H9 (cell line): ENCODE measurements around the gene NCOR2. TPM values are rescaled to one million over a fixed set of nuclear protein-coding genes. Genes with fewer than 3 reads are reported as not detected.

Source experiments
- DNase-seq: peaks from one replicate; pipeline ENCODE4 v3.0.0-alpha.2; 2017
- H2AFZ ChIP-seq: one replicate; pipeline ENCODE4 v1.6.1; 2013; ENCODE audit warnings: mild to moderate bottlenecking, low read length, control low read depth, moderate library complexity
- H2AK5ac ChIP-seq: 2 replicates; pipeline ENCODE4 v1.6.1; 2013; ENCODE audit warnings: low read length, control low read depth, mixed read lengths; ENCODE audit not compliant: insufficient read length
- H2BK120ac ChIP-seq: one replicate; pipeline ENCODE4 v1.6.1; 2013; ENCODE audit warnings: low read depth, mild to moderate bottlenecking, low read length, control low read depth, inconsistent platforms; ENCODE audit not compliant: poor library complexity, severe bottlenecking
- H2BK12ac ChIP-seq: 2 replicates; pipeline ENCODE4 v1.6.1; 2013; ENCODE audit warnings: low read length, control low read depth, mixed read lengths, low read depth; ENCODE audit not compliant: insufficient read length
- H2BK15ac ChIP-seq: 2 replicates; pipeline ENCODE4 v1.6.1; 2013; ENCODE audit warnings: low read depth, low read length, control low read depth
- H2BK20ac ChIP-seq: one replicate; pipeline ENCODE4 v1.6.1; 2013; ENCODE audit warnings: low read depth, mild to moderate bottlenecking, low read length, control low read depth, inconsistent platforms; ENCODE audit not compliant: poor library complexity, severe bottlenecking
- H2BK5ac ChIP-seq: 2 replicates; pipeline ENCODE4 v1.6.1; 2013; ENCODE audit warnings: low read length, control low read depth, mixed read lengths; ENCODE audit not compliant: insufficient read length
- H3K14ac ChIP-seq: 2 replicates; pipeline ENCODE4 v1.6.1; 2013; ENCODE audit warnings: low read length, control low read depth; ENCODE audit not compliant: insufficient read depth
- H3K18ac ChIP-seq: 2 replicates; pipeline ENCODE4 v1.6.1; 2013; ENCODE audit warnings: low read depth, mild to moderate bottlenecking, mixed read lengths, low read length, control low read depth; ENCODE audit not compliant: insufficient read length
- H3K23ac ChIP-seq: 2 replicates; pipeline ENCODE4 v1.6.1; 2013; ENCODE audit warnings: low read length, control low read depth, mixed read lengths, low read depth; ENCODE audit not compliant: insufficient read length
- H3K23me2 ChIP-seq: 2 replicates; pipeline ENCODE4 v1.6.1; 2013; ENCODE audit warnings: low read depth, mild to moderate bottlenecking, mixed read lengths, low read length, control low read depth; ENCODE audit not compliant: insufficient read length, poor library complexity, severe bottlenecking
- H3K27ac ChIP-seq: 2 replicates; pipeline ENCODE4 v1.5.1; 2013; ENCODE audit warnings: low read length, control low read depth, mixed read lengths, low read depth; ENCODE audit not compliant: insufficient read length
- H3K27me3 ChIP-seq: 2 replicates; pipeline ENCODE4 v1.6.1; 2013; ENCODE audit warnings: low read length, control low read depth, inconsistent platforms; ENCODE audit not compliant: insufficient read depth
- H3K4ac ChIP-seq: 2 replicates; pipeline ENCODE4 v1.6.1; 2013; ENCODE audit warnings: low read depth, mild to moderate bottlenecking, control low read depth, inconsistent platforms, low read length, moderate library complexity
- H3K4me1 ChIP-seq: 2 replicates; pipeline ENCODE4 v1.6.1; 2013; ENCODE audit warnings: low read length, control low read depth, inconsistent platforms; ENCODE audit not compliant: insufficient read depth
- H3K4me2 ChIP-seq: 2 replicates; pipeline ENCODE4 v1.6.1; 2013; ENCODE audit warnings: low read length, control low read depth, mixed read lengths; ENCODE audit not compliant: insufficient read length, insufficient read depth
- H3K56ac ChIP-seq: 2 replicates; pipeline ENCODE4 v1.6.1; 2013; ENCODE audit warnings: low read depth, mild to moderate bottlenecking, mixed read lengths, low read length, control low read depth; ENCODE audit not compliant: insufficient read length
- H3K79me1 ChIP-seq: 2 replicates; pipeline ENCODE4 v1.6.1; 2013; ENCODE audit warnings: low read depth, mild to moderate bottlenecking, moderate library complexity, low read length, control low read depth, inconsistent platforms; ENCODE audit not compliant: insufficient read depth, poor library complexity, severe bottlenecking
- H3K79me2 ChIP-seq: 2 replicates; pipeline ENCODE4 v1.6.1; 2013; ENCODE audit warnings: low read length, control low read depth, inconsistent platforms; ENCODE audit not compliant: insufficient read depth
- H3K9ac ChIP-seq: 2 replicates; pipeline ENCODE4 v1.6.1; 2013; ENCODE audit warnings: low read length, control low read depth, mixed read lengths; ENCODE audit not compliant: insufficient read length; ENCODE audit errors: extremely low read depth
- H3K9me3 ChIP-seq: one replicate; pipeline ENCODE4 v1.6.1; 2013; ENCODE audit warnings: low read depth, low read length, inconsistent platforms; ENCODE audit not compliant: control insufficient read depth
- H3T11ph ChIP-seq: one replicate; pipeline ENCODE4 v1.6.1; 2013; ENCODE audit warnings: mild to moderate bottlenecking, low read length, control low read depth, inconsistent platforms
- H4K20me1 ChIP-seq: one replicate; pipeline ENCODE4 v1.6.1; 2013; ENCODE audit not compliant: control insufficient read depth, insufficient read length, insufficient read depth
- H4K5ac ChIP-seq: 2 replicates; pipeline ENCODE4 v1.6.1; 2013; ENCODE audit warnings: low read depth, mild to moderate bottlenecking, mixed read lengths, low read length, control low read depth; ENCODE audit not compliant: insufficient read length
- H4K8ac ChIP-seq: replicated peaks from 2 replicates; pipeline ENCODE4 v1.6.1; 2013; ENCODE audit warnings: low read length, control low read depth, mixed read lengths, low read depth; ENCODE audit not compliant: insufficient read length
- H4K91ac ChIP-seq: 2 replicates; pipeline ENCODE4 v1.6.1; 2013; ENCODE audit warnings: low read depth, mild to moderate bottlenecking, moderate library complexity, mixed read lengths, low read length, control low read depth; ENCODE audit not compliant: insufficient read length
- H3K27ac Mint-ChIP-seq, 3 experiments: 2 replicates in 2 of 3; 3 replicates in 1 of 3; pipeline ENCODE4 v1.8.0; 2020 to 2021; ENCODE audit warnings: mixed read lengths in 3 of 3, mild to moderate bottlenecking in 1 of 3, moderate library complexity in 1 of 3
- H3K27me3 Mint-ChIP-seq: 2 replicates; pipeline ENCODE4 v1.8.0; 2021; ENCODE audit warnings: low read depth, mild to moderate bottlenecking, moderate library complexity, mixed read lengths
- H3K36me3 Mint-ChIP-seq, 3 experiments: 2 replicates in 2 of 3; 3 replicates in 1 of 3; pipeline ENCODE4 v1.8.0; 2020 to 2021; ENCODE audit warnings: low read depth in 3 of 3, mixed read lengths in 3 of 3; ENCODE audit not compliant: insufficient read depth in 1 of 3
- H3K4me1 Mint-ChIP-seq, 2 experiments: 2 replicates each; pipeline ENCODE4 v1.8.0; 2020; ENCODE audit warnings: mixed read lengths in 2 of 2
- H3K4me3 Mint-ChIP-seq, 2 experiments: 2 replicates in 1 of 2; 3 replicates in 1 of 2; pipeline ENCODE4 v1.8.0; 2020 to 2021; ENCODE audit warnings: mild to moderate bottlenecking in 2 of 2, mixed read lengths in 2 of 2, moderate library complexity in 1 of 2
- H3K9me3 Mint-ChIP-seq, 2 experiments: 2 replicates in 1 of 2; 3 replicates in 1 of 2; pipeline ENCODE4 v1.8.0; 2020; ENCODE audit warnings: mild to moderate bottlenecking in 2 of 2, mixed read lengths in 2 of 2, moderate library complexity in 1 of 2
- CTCF ChIP-seq: fragments of 200-600 bp; sonication (generic); conservative IDR thresholded peaks from 3 replicates; pipeline ENCODE4 v1.8.0; 2021; ENCODE audit warnings: antibody characterized with exemption, mild to moderate bottlenecking
- WGBS: extraction: QIAGEN DNeasy Blood & Tissue Kit; methylation state at CpG from one replicate; pipeline ENCODE4 v1.1.7; 2013; ENCODE audit warnings: missing lambda C conversion rate, low lambda C conversion rate, mixed read lengths; ENCODE audit not compliant: insufficient read length; ENCODE audit errors: extremely low coverage; 5-methylcytosine and 5-hydroxymethylcytosine counted together
- total RNA-seq: library from RNA; stranded (reverse); gene quantifications from 2 replicates; pipeline ENCODE4 v1.2.1, GENCODE V29; 2021

NCOR2 gene
- total RNA-seq, 1 experiment from 2014 or later: 226 TPM

GRCh38 chr12:124538194-124539082 lies 29.0 kb downstream of the NCOR2 start:
- Mint-ChIP-seq H3K4me1 (peaks cover 38 to 47% of the 10 kb centered on the region in 2 experiments), H3K27ac (peak overlapping the region; percentile 74 to 93 (median 88); a peak in 6 of 7 replicates)
- TF ChIP-seq CTCF: no peak

More at GRCh38 chr12:124538194-124539082, 29.0 kb downstream of the NCOR2 start:
- Histone ChIP-seq H4K20me1 (no peaks in the 10 kb centered on the region), H4K91ac (no peak overlapping the region), H2BK12ac (no peak overlapping the region), H2BK20ac (no peak overlapping the region), H2AFZ (no peak overlapping the region), H2AK5ac (no peak overlapping the region), H3K4ac (no peak overlapping the region), H4K8ac (no peak overlapping the region), H3K14ac (peak overlapping the region; percentile 34; the same call in 1 of the 2 replicates), H3K9ac (no peak overlapping the region), H2BK15ac (no peak overlapping the region), H3K4me1 (peaks cover 6% of the 10 kb centered on the region; the same call in 1 of the 2 replicates), H3K23ac (no peak overlapping the region), H3K4me2 (no peak overlapping the region), H2BK120ac (no peak overlapping the region), H3K27me3 (no peaks in the 10 kb centered on the region), H3K27ac (no peak overlapping the region), H3T11ph (no peak overlapping the region), H3K79me2 (peaks cover 55% of the 10 kb centered on the region; the same call in 1 of the 2 replicates), H3K9me3 (no peaks in the 10 kb centered on the region), H2BK5ac (no peak overlapping the region), H3K23me2 (no peaks in the 10 kb centered on the region), H3K18ac (no peak overlapping the region), H4K5ac (no peak overlapping the region), H3K56ac (no peak overlapping the region), H3K79me1 (peaks cover 6% of the 10 kb centered on the region)
- no CpG with 5 or more reads among the region's 22 CpGs for WGBS
- H3K4me3 Mint-ChIP-seq: peak overlapping the region in 1 of 2 experiments; percentile 40; a peak in 1 of 5 replicates
- DNase-seq: no peak
- peaks cover 4 to 26% (median 19%) of the 10 kb centered on the region in 3 experiments; a peak in 6 of 7 replicates for H3K36me3 Mint-ChIP-seq
- no peaks in the 10 kb centered on the region for H3K27me3 Mint-ChIP-seq
- no peaks in the 10 kb centered on the region for H3K9me3 Mint-ChIP-seq
